DND-41 (cell line): ENCODE results near the gene ARHGAP25.

Experiments used
- EZH2 ChIP-seq: IDR thresholded peaks from 3 replicates; pipeline ENCODE4 v1.6.1; 2012; ENCODE audit warnings: borderline replicate concordance, low read depth, mild to moderate bottlenecking, moderate library complexity, low read length, inconsistent platforms; ENCODE audit not compliant: severe bottlenecking
- TF ChIP-seq, protein P1 (sequence below): IDR thresholded peaks from 2 replicates; pipeline ENCODE4 v1.5.1; 2012; ENCODE audit warnings: borderline replicate concordance, low read length, moderate library complexity, mild to moderate bottlenecking; ENCODE audit not compliant: poor library complexity, severe bottlenecking; ENCODE audit errors: extremely low read depth

DNA sequence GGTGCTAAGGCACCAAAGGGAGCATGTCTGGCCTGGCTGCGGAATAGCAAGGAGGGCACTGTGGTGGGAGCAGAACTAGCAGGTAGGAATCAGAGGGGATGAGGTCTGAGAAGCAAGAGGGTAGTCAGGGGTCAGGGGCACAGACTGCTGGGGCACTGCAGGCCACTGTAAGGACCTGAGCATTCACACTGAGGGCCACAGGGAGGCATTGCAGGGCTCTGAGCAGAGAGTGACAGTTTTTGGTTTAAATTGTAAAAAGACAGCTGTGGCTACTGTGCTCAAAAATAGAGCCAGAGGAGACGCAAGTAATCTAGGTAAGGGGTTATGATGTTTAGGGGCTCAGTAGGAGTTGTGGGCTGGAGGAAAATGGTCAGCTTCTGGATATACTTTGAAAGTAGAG lies 41.5 kb downstream of the ARHGAP25 start:
- TF ChIP-seq, protein P1, sequence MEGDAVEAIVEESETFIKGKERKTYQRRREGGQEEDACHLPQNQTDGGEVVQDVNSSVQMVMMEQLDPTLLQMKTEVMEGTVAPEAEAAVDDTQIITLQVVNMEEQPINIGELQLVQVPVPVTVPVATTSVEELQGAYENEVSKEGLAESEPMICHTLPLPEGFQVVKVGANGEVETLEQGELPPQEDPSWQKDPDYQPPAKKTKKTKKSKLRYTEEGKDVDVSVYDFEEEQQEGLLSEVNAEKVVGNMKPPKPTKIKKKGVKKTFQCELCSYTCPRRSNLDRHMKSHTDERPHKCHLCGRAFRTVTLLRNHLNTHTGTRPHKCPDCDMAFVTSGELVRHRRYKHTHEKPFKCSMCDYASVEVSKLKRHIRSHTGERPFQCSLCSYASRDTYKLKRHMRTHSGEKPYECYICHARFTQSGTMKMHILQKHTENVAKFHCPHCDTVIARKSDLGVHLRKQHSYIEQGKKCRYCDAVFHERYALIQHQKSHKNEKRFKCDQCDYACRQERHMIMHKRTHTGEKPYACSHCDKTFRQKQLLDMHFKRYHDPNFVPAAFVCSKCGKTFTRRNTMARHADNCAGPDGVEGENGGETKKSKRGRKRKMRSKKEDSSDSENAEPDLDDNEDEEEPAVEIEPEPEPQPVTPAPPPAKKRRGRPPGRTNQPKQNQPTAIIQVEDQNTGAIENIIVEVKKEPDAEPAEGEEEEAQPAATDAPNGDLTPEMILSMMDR = no peak
- TF ChIP-seq EZH2 = no peak
